Keratinocyte (primary cell): ENCODE data around the gene MYBPC3.

ENCODE experiments used
- EZH2 ChIP-seq: IDR thresholded peaks from one replicate; pipeline ENCODE4 v1.6.1; 2012; ENCODE audit warnings: inconsistent platforms, mild to moderate bottlenecking, low read length, moderate library complexity
- TF ChIP-seq, protein P1 (sequence below), 3 experiments: IDR thresholded peaks in 1 of 3; conservative IDR thresholded peaks in 1 of 3; optimal IDR thresholded peaks in 1 of 3; 2 replicates in 2 of 3; 3 replicates in 1 of 3; pipeline versions ENCODE3 to v1.5.1; 2011; ENCODE audit warnings: low read length in 3 of 3, mild to moderate bottlenecking in 3 of 3, moderate library complexity in 2 of 3, control low read depth in 1 of 3, inconsistent platforms in 1 of 3; ENCODE audit not compliant: insufficient read depth in 2 of 3; ENCODE audit errors: extremely low read depth in 1 of 3

DNA sequence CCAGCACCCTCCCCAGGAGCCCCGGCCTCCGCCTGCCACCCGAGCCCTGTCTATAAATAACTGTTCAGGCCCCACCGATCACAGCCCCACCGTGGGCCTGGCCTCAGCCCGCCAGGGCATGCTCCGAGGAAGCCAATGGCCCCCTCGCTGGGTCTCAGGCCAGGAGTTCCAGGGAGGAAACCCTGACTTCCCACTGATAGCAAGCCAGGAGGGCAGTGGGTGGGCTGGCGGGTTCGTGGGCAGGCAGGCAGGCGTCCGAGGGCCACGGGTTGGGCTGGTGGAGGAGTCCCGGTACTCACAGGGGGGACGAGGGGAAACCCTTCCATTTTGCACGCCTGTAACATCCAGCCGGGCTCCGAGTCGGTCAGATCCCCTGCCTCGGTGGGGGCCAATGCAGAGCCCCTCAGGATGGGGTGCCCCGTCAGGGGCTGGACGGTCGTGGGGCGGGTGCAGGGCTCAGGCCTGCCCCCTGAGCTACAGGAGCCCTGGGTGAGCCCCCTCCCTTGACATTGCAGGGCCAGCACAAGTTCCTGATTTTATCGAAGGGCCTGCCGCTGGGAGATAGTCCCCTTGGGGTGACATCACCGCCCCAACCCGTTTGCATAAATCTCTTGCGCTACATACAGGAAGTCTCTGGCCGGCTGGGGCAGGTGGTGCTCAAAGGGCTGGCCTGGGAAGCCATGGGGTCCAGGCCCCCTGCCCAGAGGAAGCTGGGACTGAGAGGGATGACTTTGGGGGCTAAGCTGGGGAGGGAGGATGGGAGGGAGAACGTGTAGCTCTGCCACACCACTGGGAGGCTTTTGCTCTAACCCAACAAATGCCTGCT lies 25.7 kb upstream of the MYBPC3 start, which contains the start of gene SPI1:
- TF ChIP-seq, protein P1, sequence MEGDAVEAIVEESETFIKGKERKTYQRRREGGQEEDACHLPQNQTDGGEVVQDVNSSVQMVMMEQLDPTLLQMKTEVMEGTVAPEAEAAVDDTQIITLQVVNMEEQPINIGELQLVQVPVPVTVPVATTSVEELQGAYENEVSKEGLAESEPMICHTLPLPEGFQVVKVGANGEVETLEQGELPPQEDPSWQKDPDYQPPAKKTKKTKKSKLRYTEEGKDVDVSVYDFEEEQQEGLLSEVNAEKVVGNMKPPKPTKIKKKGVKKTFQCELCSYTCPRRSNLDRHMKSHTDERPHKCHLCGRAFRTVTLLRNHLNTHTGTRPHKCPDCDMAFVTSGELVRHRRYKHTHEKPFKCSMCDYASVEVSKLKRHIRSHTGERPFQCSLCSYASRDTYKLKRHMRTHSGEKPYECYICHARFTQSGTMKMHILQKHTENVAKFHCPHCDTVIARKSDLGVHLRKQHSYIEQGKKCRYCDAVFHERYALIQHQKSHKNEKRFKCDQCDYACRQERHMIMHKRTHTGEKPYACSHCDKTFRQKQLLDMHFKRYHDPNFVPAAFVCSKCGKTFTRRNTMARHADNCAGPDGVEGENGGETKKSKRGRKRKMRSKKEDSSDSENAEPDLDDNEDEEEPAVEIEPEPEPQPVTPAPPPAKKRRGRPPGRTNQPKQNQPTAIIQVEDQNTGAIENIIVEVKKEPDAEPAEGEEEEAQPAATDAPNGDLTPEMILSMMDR (optimal IDR thresholded peaks at IDR 0.05 in 1 of 3, IDR thresholded peaks at IDR 0.05 in 1 of 3, conservative IDR thresholded peaks at IDR 0.05 in 1 of 3; ENCODE audit: extremely low read depth in 1 of 3, insufficient read depth in 2 of 3, low read length in 3 of 3) = no peak
- no peak for TF ChIP-seq EZH2
